Activated T-cell treated with anti-CD3 and anti-CD28 coated beads, Interleukin-2, amount 50 U/mL, for 24 hours (primary cell): ENCODE data around the gene CCNY.
A peak's percentile ranks its signal among the peaks of the same experiment; 100 is the strongest.

ENCODE experiments used
- DNase-seq: peaks from one replicate; pipeline ENCODE4 v3.0.0-alpha.2; 2020
- H3K27ac Mint-ChIP-seq: 2 replicates; pipeline ENCODE4 v1.8.0; 2020; ENCODE audit warnings: mild to moderate bottlenecking, mixed read lengths
- H3K27me3 Mint-ChIP-seq: 2 replicates; pipeline ENCODE4 v1.8.0; 2020; ENCODE audit warnings: mixed read lengths
- H3K36me3 Mint-ChIP-seq: 2 replicates; pipeline ENCODE4 v1.8.0; 2020; ENCODE audit warnings: low read depth, mixed read lengths
- H3K4me1 Mint-ChIP-seq: 2 replicates; pipeline ENCODE4 v1.8.0; 2020; ENCODE audit warnings: low read depth, mixed read lengths
- H3K4me3 Mint-ChIP-seq: 2 replicates; pipeline ENCODE4 v1.8.0; 2020; ENCODE audit warnings: mild to moderate bottlenecking, moderate library complexity, mixed read lengths
- H3K9me3 Mint-ChIP-seq: 2 replicates; pipeline ENCODE4 v1.8.0; 2020; ENCODE audit warnings: mixed read lengths

Gene CCNY

GRCh38 chr10:35458500-35459448 lies 122.5 kb downstream of the CCNY start:
- Mint-ChIP-seq H3K27ac (peak overlapping the region; percentile 39), H3K4me1 (peaks cover 40% of the 10 kb centered on the region), H3K36me3 (peaks cover 2% of the 10 kb centered on the region), H3K4me3 (no peak overlapping the region), H3K27me3 (no peaks in the 10 kb centered on the region), H3K9me3 (no peaks in the 10 kb centered on the region)
- no peak for DNase-seq

GRCh38 chr10:35459449-35459847 lies 123.1 kb downstream of the CCNY start:
- Mint-ChIP-seq H3K9me3 (no peaks in the 10 kb centered on the region), H3K4me1 (peaks cover 33% of the 10 kb centered on the region), H3K4me3 (no peak overlapping the region), H3K27ac (peak overlapping the region; percentile 35), H3K27me3 (no peaks in the 10 kb centered on the region), H3K36me3 (no peaks in the 10 kb centered on the region)
- DNase-seq, result no peak

- Mint-ChIP-seq H3K27me3 (no peaks in the 10 kb centered on the region), H3K27ac (no peak overlapping the region), H3K36me3 (no peaks in the 10 kb centered on the region), H3K4me3 (no peak overlapping the region), H3K9me3 (no peaks in the 10 kb centered on the region), H3K4me1 (peaks cover 20% of the 10 kb centered on the region)
- DNase-seq, result no peak
Observed at GRCh38 chr10:35460852-35461460, 124.6 kb downstream of the CCNY start.

GRCh38 chr10:35462491-35462934 lies 126.2 kb downstream of the CCNY start:
- no peak for DNase-seq
- Mint-ChIP-seq H3K4me1 (peaks cover 14% of the 10 kb centered on the region), H3K9me3 (no peaks in the 10 kb centered on the region), H3K36me3 (no peaks in the 10 kb centered on the region), H3K27me3 (no peaks in the 10 kb centered on the region), H3K27ac (no peak overlapping the region), H3K4me3 (no peak overlapping the region)

GRCh38 chr10:35463105-35463867 lies 127.0 kb downstream of the CCNY start:
- no peaks in the 10 kb centered on the region for H3K36me3 Mint-ChIP-seq
- H3K4me1 Mint-ChIP-seq, result peaks cover 15% of the 10 kb centered on the region
- no peak overlapping the region for H3K27ac Mint-ChIP-seq
- H3K9me3 Mint-ChIP-seq, result no peaks in the 10 kb centered on the region
- DNase-seq, result no peak
- no peaks in the 10 kb centered on the region for H3K27me3 Mint-ChIP-seq
- no peak overlapping the region for H3K4me3 Mint-ChIP-seq

GRCh38 chr10:35463878-35464277 lies 127.6 kb downstream of the CCNY start:
- DNase-seq, result no peak
- Mint-ChIP-seq H3K9me3 (no peaks in the 10 kb centered on the region), H3K4me1 (peaks cover 21% of the 10 kb centered on the region), H3K27ac (no peak overlapping the region), H3K36me3 (no peaks in the 10 kb centered on the region), H3K4me3 (no peak overlapping the region), H3K27me3 (no peaks in the 10 kb centered on the region)

DNA sequence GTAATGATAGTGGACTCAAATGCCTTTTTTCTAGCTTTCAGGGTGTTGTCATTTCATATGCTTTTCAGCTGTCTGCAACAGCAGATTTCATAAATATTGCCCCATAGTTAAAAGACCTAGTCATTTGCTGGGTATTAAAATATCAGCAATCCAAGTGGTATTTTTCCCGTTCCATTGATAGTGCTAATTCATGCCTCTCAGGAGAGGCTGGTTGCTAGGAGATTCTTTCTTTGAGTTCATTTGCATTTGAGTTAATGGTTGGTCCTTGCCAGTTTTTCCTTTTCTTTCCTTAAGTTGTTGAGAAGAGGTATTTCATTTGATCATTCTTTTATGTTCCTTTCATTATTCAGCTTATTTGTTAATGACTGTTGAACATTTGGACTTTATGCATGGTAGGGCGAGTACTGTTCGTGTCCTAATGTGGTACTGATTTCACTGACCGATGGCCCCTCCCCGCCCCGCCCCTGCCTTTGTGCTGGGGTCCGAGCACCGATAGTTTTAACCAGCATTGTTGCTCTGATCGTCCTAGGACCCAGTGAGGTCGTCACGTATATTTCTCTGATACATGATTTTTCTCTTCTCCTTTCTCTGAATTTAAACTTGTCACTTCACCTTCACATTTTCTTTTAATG lies 128.6 kb downstream of the CCNY start:
- no peaks in the 10 kb centered on the region for H3K36me3 Mint-ChIP-seq
- H3K27me3 Mint-ChIP-seq, result no peaks in the 10 kb centered on the region
- H3K27ac Mint-ChIP-seq, result no peak overlapping the region
- H3K4me3 Mint-ChIP-seq, result no peak overlapping the region
- no peak for DNase-seq
- H3K4me1 Mint-ChIP-seq, result peaks cover 29% of the 10 kb centered on the region
- H3K9me3 Mint-ChIP-seq, result no peaks in the 10 kb centered on the region

DNA sequence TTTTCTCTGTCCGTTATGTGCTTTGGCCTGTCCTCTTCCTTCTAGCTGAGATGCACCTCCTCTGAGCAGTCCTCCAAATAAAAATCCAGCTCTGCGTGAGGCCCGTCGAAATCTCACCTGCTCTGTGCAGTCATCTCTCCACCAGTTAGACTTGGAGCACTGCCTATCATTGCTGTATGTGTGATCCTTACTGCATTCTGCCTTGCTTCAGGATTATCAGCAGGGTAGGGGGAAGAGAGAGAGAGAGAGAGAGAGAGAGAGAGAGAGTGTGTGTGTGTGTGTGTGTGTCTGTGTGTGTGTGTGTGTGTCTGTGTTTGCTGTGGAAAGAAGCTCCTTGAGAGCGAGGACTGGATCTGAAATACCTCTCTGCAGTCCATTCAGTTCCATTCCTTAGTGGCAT lies 129.4 kb downstream of the CCNY start:
- Mint-ChIP-seq H3K27ac (no peak overlapping the region), H3K4me1 (peaks cover 37% of the 10 kb centered on the region), H3K9me3 (no peaks in the 10 kb centered on the region), H3K27me3 (no peaks in the 10 kb centered on the region), H3K36me3 (no peaks in the 10 kb centered on the region), H3K4me3 (no peak overlapping the region)
- DNase-seq, result no peak

- no peaks in the 10 kb centered on the region for H3K27me3 Mint-ChIP-seq
Observed at GRCh38 chr10:35466170-35466569, 129.9 kb downstream of the CCNY start.

DNA sequence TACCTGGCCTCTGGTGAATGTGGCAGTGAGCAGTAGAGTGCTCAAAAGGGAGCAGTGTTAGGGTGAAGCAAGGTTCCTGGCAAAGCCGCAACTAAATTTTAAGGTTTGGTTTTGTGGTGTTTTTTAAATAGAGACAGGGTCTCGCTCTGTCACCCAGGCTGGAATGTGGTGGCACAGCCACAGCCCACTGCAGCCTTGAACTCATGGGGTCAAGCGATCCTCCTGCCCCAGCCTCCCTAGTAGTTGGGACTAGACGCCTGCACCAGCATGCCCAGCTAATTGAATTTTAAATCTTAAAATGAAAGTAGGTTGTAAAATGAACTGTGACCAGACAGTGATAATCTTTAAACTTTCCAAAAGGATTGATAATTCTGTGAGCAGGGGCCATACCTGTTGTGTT lies 130.4 kb downstream of the CCNY start:
- no peak overlapping the region for H3K4me3 Mint-ChIP-seq
- no peak overlapping the region for H3K27ac Mint-ChIP-seq
- DNase-seq, result no peak
- H3K36me3 Mint-ChIP-seq, result no peaks in the 10 kb centered on the region
- peaks cover 43% of the 10 kb centered on the region for H3K4me1 Mint-ChIP-seq
- no peaks in the 10 kb centered on the region for H3K9me3 Mint-ChIP-seq
- no peaks in the 10 kb centered on the region for H3K27me3 Mint-ChIP-seq

More at GRCh38 chr10:35466170-35466569, 129.9 kb downstream of the CCNY start:
- Mint-ChIP-seq H3K36me3 (no peaks in the 10 kb centered on the region), H3K9me3 (no peaks in the 10 kb centered on the region), H3K27ac (no peak overlapping the region), H3K4me3 (no peak overlapping the region), H3K4me1 (peaks cover 42% of the 10 kb centered on the region)
- no peak for DNase-seq

DNA sequence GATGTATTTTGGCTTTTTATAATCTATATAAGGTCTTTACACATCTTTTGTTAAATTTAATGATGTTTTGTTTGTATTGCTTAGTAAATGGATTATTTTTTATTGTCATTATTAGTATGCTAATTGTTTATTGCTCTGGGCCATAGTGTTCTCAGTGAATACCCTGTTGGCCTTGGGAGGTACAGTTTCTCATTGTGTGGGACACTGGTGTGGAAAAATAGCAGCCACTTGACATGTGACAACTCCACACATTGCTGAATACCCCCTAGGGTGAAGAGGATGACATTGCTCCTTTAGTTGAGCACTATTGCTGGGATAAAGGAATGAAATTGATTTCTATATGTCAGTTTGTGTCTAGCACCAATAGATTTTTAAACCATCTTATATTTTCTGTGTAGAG lies 130.9 kb downstream of the CCNY start:
- no peak overlapping the region for H3K27ac Mint-ChIP-seq
- no peaks in the 10 kb centered on the region for H3K27me3 Mint-ChIP-seq
- peaks cover 44% of the 10 kb centered on the region for H3K4me1 Mint-ChIP-seq
- H3K36me3 Mint-ChIP-seq, result peaks cover under 1% of the 10 kb centered on the region
- no peak overlapping the region for H3K4me3 Mint-ChIP-seq
- DNase-seq, result no peak
- H3K9me3 Mint-ChIP-seq, result no peaks in the 10 kb centered on the region

DNA sequence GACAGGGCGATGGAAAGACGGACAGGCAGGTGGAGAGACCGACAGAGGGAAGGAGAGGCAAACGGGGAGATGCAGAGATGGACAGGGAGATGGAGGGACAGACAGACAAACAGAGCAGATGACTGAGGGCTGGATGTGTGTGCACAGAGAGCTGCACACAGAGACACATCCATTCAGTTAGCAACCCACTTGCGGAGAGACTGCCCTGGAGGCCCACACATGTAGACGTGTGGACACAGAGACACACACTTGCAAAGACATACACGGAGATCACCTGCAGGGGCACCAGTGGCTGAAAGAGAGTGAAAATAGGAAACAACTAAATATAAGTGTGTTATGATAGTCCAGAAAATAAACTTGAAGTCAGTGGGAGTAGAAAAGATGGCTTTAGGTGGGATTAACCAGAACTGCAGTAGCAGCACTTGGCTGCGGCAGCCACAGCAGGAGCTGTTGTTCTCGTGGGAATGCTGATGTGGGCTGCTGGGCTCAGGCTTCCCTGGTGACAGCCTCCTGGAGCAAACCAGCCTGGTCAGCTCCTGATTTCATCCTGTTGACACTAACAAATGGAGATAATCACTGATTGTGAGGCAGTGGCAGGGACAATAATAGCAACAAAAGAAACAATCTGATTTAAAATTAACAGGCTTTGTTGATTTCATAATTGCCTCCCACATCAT lies 134.1 kb downstream of the CCNY start:
- no peak overlapping the region for H3K27ac Mint-ChIP-seq
- no peak overlapping the region for H3K4me3 Mint-ChIP-seq
- peaks cover 44% of the 10 kb centered on the region for H3K4me1 Mint-ChIP-seq
- DNase-seq, result no peak
- no peaks in the 10 kb centered on the region for H3K27me3 Mint-ChIP-seq
- peaks cover 9% of the 10 kb centered on the region for H3K36me3 Mint-ChIP-seq
- no peaks in the 10 kb centered on the region for H3K9me3 Mint-ChIP-seq

- Mint-ChIP-seq H3K4me3 (no peak overlapping the region), H3K27me3 (no peaks in the 10 kb centered on the region), H3K4me1 (peaks cover 44% of the 10 kb centered on the region), H3K9me3 (no peaks in the 10 kb centered on the region), H3K36me3 (peaks cover 9% of the 10 kb centered on the region), H3K27ac (no peak overlapping the region)
- DNase-seq, result no peak
Observed at GRCh38 chr10:35470925-35471315, 134.6 kb downstream of the CCNY start.

GRCh38 chr10:35471435-35471834 lies 135.1 kb downstream of the CCNY start:
- Mint-ChIP-seq H3K27ac (no peak overlapping the region), H3K36me3 (peaks cover 9% of the 10 kb centered on the region), H3K4me3 (no peak overlapping the region), H3K27me3 (no peaks in the 10 kb centered on the region), H3K9me3 (no peaks in the 10 kb centered on the region), H3K4me1 (peaks cover 44% of the 10 kb centered on the region)
- no peak for DNase-seq
